NOMO-1 (cell line): ENCODE data around the gene MCC.

Experiments used
- DNase-seq, 2 experiments: peaks; one replicate each; lab custom pipeline; 2025; ENCODE audit not compliant: unreplicated experiment in 2 of 2; lab: John Stamatoyannopoulos, UW

The MCC gene

DNA sequence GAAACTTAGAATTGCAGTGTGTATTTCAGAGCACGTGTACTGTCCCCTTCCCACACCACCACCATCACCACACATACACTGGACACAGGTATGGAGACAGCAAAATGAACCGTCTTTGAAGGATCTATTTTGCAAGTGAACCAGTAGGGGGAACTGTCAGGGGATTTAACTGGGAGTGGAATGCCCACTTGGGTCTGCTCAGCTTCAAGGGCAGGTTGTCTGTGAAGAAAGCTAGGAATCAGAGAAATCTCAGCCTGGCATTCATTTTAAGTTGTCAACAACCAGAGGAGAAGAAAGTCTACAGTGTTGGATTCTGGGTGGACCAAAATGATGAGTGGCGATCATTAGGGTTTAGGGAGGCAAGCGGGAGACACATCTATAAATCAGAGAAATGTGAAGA is 364.6 kb downstream of the MCC start:
- no peak for DNase-seq

GRCh38 chr5:113122053-113122452 is 366.2 kb downstream of the MCC start:
- no peak for DNase-seq

DNA sequence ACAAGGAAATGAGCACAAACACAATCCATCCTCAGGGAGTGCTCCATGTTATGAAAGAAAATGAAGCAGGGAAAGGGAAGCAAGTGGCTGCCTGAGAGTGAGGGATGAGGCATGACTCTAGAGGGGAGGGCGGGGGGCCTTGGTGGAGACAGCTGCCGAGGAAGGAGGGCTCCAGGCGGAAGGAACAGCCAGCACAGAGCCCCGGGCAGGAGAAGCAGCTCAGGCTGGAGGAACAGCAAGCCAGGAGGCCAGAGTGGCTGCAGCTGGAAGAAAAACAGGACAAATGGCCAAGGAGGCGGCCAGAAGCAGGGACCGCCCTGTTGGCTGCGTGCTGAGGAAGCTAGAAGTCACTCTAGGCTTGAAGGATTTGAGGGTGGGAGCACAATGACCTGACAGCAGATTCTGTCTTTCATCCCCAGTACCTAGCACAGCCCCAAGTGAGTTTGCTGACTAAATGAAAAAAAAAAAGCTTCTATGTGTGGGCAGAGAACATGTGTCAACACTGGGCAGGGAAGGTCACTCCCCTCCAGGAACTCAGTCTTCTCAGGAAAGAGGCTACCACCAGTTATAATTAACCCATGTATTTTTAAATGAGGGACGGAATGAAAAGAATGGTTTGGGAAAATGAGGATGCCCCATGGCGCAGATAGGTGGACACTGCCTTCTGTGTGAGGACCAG is 368.9 kb downstream of the MCC start:
- no peak for DNase-seq

GRCh38 chr5:113118765-113119164 is 369.5 kb downstream of the MCC start:
- DNase-seq: no peak

- no peak for DNase-seq
Measured at GRCh38 chr5:113118298-113118697, 370.0 kb downstream of the MCC start.

GRCh38 chr5:113117543-113118115 is 370.6 kb downstream of the MCC start:
- no peak for DNase-seq

- DNase-seq: no peak
Measured at GRCh38 chr5:113115956-113116355, 372.3 kb downstream of the MCC start.

DNA sequence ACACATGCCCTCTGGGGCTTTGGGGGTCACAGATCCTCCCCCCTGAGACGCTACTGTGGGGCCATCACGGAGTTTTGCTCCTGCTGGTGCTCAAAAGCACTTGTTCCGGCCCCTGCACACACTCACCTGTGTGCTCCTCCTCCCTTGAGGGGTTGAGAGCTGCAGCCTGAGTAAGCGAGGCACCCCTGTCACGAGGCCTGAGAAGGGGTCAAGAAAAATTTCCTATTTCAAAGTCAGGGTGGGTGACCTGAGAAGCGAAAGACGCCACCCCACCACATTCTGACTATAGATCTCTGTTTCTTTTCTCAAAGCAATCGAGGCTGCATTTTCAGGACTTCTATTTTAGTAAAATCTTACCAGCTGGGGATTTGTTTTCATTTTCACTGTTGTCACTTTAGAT is 373.2 kb downstream of the MCC start:
- DNase-seq: no peak

DNA sequence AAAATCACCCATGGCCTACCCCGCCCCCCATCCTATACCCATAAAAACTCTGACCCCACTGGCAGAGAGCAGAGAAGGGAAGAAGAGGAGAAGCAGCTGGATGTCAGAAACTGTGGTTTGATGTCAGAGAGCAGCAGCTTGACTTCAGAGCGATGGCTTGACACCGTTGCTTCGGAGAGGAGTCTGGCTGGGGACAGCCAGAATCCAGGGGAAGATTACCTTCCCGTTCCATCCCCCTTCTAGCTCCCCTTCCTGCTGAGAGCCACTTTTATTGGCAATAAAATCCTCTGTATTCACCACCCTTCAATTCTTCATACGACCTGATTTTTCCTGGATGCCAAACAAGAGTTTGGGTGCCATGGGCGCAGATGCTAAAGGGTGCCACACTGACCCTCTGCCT is 373.7 kb downstream of the MCC start:
- no peak for DNase-seq

- no peak for DNase-seq
Measured at GRCh38 chr5:113112435-113112834, 375.8 kb downstream of the MCC start.

GRCh38 chr5:113110117-113110516 is 378.1 kb downstream of the MCC start:
- no peak for DNase-seq

DNA sequence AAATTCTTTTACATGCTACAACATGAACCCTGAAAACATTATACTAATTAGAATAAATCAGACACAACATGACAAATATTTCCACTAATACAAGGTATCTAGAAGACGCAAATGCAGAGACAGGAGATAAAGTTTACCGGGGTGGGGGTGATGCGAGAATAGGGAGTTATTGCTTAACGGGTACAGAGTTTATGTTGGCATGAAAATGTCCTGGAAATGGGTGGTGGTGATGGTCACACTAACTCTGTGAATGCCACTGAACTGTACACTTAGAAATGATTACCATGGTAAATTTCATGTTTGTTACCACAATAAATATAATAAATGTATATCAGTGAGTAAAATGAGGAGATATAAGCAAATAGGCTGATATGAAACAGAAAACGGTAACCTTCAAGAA is 378.9 kb downstream of the MCC start:
- DNase-seq: no peak

DNA sequence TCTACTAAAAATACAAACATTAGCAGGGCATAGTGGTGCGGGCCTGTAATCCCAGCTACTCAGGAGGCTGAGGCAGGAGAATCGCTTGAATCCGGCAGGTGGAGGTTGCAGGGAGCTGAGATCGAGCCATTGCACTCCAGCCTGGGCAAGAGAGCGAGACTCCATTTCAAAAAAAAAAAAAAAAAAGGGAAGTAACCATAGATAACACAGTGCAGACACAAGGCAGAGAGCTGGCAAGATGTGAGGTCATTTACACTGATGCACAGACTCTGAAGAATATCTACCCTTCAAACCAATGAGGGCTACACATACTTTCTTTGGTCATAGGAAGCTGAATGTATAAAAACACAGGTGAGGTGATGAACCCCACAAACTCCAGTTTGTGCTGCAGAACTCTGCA is 379.8 kb downstream of the MCC start:
- DNase-seq: peak in 1 of 2 experiments; percentile 1

DNA sequence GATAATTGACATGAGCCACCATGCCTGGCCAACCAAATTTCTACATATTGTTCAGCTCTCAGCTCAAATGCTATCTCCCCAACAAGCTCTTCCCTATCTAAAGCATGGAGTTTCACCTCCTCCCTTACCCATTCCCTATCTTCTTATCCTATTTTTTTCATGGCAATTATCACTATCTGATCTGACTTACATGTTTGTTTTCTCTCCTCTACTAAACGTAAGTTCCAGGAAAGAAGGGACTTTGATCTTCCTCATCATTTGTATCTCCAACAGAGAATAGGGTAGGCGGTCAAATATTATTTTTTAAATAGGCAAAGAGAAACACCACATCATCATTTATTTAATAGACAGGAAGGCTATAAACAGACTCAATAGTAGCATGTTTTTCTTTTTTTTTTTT is 381.4 kb downstream of the MCC start:
- no peak for DNase-seq

- no peak for DNase-seq
Measured at GRCh38 chr5:113105693-113106280, 382.5 kb downstream of the MCC start.

DNA sequence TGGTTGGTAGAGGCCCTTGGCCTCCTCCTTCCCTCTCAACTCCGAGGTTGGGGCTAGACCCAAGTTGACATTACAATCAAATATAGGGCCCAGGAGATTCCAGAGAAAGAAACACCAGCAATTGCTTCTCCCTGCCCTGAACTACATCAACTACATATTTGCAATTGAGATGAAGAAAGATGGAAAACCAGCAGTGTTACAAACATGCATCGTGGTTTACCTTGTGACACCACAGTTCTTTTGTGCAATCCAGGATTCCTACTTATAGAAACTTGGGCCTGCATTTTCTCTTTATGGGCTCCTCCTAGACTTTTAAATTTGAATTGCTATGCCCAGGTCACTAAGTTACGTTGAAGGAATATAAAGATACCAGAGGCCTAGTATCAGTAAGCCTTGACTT is 384.9 kb downstream of the MCC start:
- no peak for DNase-seq

- DNase-seq: peak in 1 of 2 experiments; percentile 26
Measured at GRCh38 chr5:113102121-113102531, 386.1 kb downstream of the MCC start.

DNA sequence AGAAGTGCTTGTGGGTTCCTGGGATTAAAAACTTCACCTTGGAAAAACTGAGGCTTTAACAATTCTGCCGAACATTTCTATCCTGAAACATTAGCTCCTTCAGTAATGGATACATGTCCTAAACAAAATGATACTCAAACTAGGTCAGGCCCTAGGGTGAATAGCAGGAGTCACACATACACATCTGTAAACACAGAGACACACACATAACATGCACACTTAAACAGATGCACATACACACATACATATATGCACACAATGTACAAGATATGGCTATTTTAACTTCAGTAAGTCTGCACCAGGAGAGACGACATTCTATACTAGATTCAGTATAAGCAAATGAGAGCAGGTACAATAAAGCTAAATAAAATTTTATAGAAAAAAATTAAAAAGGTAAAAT is 387.3 kb downstream of the MCC start:
- DNase-seq: no peak

GRCh38 chr5:113099822-113100221 is 388.4 kb downstream of the MCC start:
- DNase-seq: no peak

DNA sequence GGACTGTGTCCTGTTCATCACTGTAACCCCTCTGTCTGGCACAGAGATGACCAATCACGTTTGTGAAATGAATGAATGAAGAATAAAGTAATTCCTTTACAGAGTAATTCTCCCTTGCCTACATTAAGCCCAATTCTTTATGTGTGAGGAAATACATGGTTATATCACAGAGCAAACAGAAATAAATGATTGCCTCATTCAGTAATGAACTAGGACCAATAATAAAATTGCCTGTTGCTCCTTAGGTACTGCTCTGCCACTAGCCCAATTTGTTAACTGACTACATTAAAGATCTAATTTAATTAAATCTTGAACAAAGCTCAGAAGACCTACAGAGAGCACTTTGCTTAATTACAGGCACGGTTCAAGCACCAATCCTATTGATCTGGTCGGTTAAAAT is 389.9 kb downstream of the MCC start:
- no peak for DNase-seq

DNA sequence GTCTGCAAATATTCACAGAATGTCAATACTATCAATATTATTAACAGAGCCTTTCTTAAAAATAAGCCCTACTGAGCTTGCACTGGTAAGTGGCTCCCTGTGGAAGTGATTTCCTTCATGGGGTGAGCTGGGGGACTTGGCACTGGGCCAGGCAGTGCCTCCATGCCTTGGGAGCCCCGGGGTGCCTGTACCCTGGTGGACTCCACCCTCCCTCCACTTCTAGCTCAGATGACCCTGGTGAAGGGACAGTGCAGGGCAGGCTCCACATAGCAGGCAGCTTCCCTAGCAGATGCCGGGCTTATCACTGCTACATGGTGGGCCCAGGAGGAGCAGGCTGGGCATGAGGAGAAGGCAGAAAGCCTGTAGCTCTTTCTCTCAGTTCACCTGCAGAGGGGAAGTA is 392.4 kb downstream of the MCC start:
- DNase-seq: no peak

- DNase-seq: no peak
Measured at GRCh38 chr5:113093558-113093957, 394.7 kb downstream of the MCC start.
